H1 (cell line): ENCODE data around the gene SEC14L6. TPM values are rescaled to one million over a fixed set of nuclear protein-coding genes. Genes with fewer than 3 reads are reported as not detected.

ENCODE experiments used
- CTCF ChIA-PET: fragments of 300-600 bp; sonication (Branson Sonifier 250); formaldehyde crosslinking; loops from one replicate; lab custom pipeline; 2021; ENCODE audit not compliant: partially characterized antibody; lab: Charles Lee
- POLR2A ChIA-PET: fragments of 300-600 bp; sonication (Branson Sonifier 250); formaldehyde crosslinking; loops from one replicate; lab custom pipeline; 2021; ENCODE audit warnings: inconsistent platforms; ENCODE audit not compliant: partially characterized antibody; lab: Charles Lee
- DNase-seq, 2 experiments: peaks; one replicate each; pipeline versions ENCODE4 v3.0.0 to v3.0.0-alpha.2; 2010 to 2022; ENCODE audit warnings: low spot score in 2 of 2, low read depth in 1 of 2, mixed read lengths in 1 of 2
- FAIRE-seq: peaks from 2 replicates; lab custom pipeline; 2011; peaks lifted over from hg19 to GRCh38; lab: Jason Lieb, UNC
- H2AFZ ChIP-seq: 2 replicates; pipeline ENCODE4 v1.8.1; 2012; ENCODE audit warnings: low read length, inconsistent platforms
- H2AK5ac ChIP-seq: 2 replicates; pipeline ENCODE4 v1.6.1; 2013; ENCODE audit warnings: low read depth, low read length
- H2BK120ac ChIP-seq: replicated peaks from 2 replicates; pipeline ENCODE3; 2013; ENCODE audit warnings: low read depth, low read length, inconsistent platforms
- H2BK12ac ChIP-seq: 2 replicates; pipeline ENCODE4 v1.6.1; 2013; ENCODE audit warnings: low read depth, low read length
- H2BK15ac ChIP-seq: 2 replicates; pipeline ENCODE4 v1.6.1; 2013; ENCODE audit warnings: low read length
- H2BK20ac ChIP-seq: 2 replicates; pipeline ENCODE4 v1.6.1; 2013; ENCODE audit warnings: low read length
- H2BK5ac ChIP-seq: 2 replicates; pipeline ENCODE4 v1.6.1; 2013; ENCODE audit warnings: low read depth, low read length
- H3K14ac ChIP-seq: 2 replicates; pipeline ENCODE4 v1.6.1; 2013; ENCODE audit warnings: inconsistent platforms; ENCODE audit not compliant: insufficient read length
- H3K18ac ChIP-seq: 2 replicates; pipeline ENCODE4 v1.6.1; 2013; ENCODE audit warnings: low read length; ENCODE audit errors: extremely low read depth
- H3K23ac ChIP-seq: 2 replicates; pipeline ENCODE4 v1.6.1; 2013; ENCODE audit warnings: inconsistent platforms; ENCODE audit not compliant: insufficient read length
- H3K23me2 ChIP-seq: 2 replicates; pipeline ENCODE4 v1.6.1; 2013; ENCODE audit warnings: low read depth, low read length
- H3K27ac ChIP-seq: 2 replicates; pipeline ENCODE4 v1.6.1; 2011; ENCODE audit warnings: low read depth, low read length, inconsistent platforms
- H3K27me3 ChIP-seq, 4 experiments: replicated peaks in 1 of 4; 1 replicate in 1 of 4; 2 replicates in 3 of 4; pipeline versions ENCODE4 v1.6.1 to v1.8.1; 2011 to 2013; ENCODE audit warnings: low read length in 3 of 4, mild to moderate bottlenecking in 3 of 4, inconsistent platforms in 2 of 4, mixed read lengths in 2 of 4, moderate library complexity in 1 of 4; ENCODE audit not compliant: control insufficient read depth in 3 of 4, insufficient read depth in 3 of 4; ENCODE audit errors: extremely low read depth in 1 of 4
- H3K36me3 ChIP-seq, 4 experiments: 2 replicates each; pipeline versions ENCODE4 v1.6.1 to v1.8.1; 2011 to 2013; ENCODE audit warnings: mild to moderate bottlenecking in 4 of 4, low read length in 3 of 4, moderate library complexity in 2 of 4, control low read depth in 1 of 4, inconsistent platforms in 1 of 4; ENCODE audit not compliant: insufficient read depth in 4 of 4, control insufficient read depth in 2 of 4
- H3K4ac ChIP-seq: replicated peaks from 2 replicates; pipeline ENCODE3; 2013; ENCODE audit warnings: low read length, low read depth, mixed read lengths, inconsistent platforms; ENCODE audit not compliant: insufficient read length
- H3K4me1 ChIP-seq, 4 experiments: replicated peaks in 1 of 4; 1 replicate in 1 of 4; 2 replicates in 3 of 4; pipeline versions ENCODE4 v1.6.1 to v1.8.1; 2011 to 2013; ENCODE audit warnings: low read length in 3 of 4, inconsistent platforms in 2 of 4, mixed read lengths in 1 of 4; ENCODE audit not compliant: insufficient read depth in 4 of 4, control insufficient read depth in 3 of 4
- H3K4me2 ChIP-seq, 2 experiments: 2 replicates each; pipeline versions ENCODE4 v1.6.1 to v1.8.1; 2011 to 2013; ENCODE audit warnings: low read depth in 2 of 2, low read length in 2 of 2, control low read depth in 1 of 2, inconsistent platforms in 1 of 2, mild to moderate bottlenecking in 1 of 2; ENCODE audit not compliant: insufficient read depth in 1 of 2
- H3K4me3 ChIP-seq, 4 experiments: fragments of 200-600, 300-600 bp in 1 of 4; sonication (generic), shearing (Covaris generic), sonication (Bioruptor Twin) in 1 of 4; 2 replicates each; pipeline versions ENCODE4 v1.5.1 to v1.8.1; 2011 to 2016; ENCODE audit warnings: low read length in 4 of 4, low read depth in 3 of 4, control low read depth in 2 of 4, inconsistent platforms in 2 of 4, mild to moderate bottlenecking in 2 of 4, mixed read lengths in 1 of 4, moderate library complexity in 1 of 4; ENCODE audit not compliant: insufficient read depth in 2 of 4; ENCODE audit errors: extremely low read depth in 1 of 4
- H3K56ac ChIP-seq: replicated peaks from 2 replicates; pipeline ENCODE3; 2013; ENCODE audit warnings: low read depth, mild to moderate bottlenecking, mixed read lengths, low read length, inconsistent platforms; ENCODE audit not compliant: insufficient read length
- H3K79me1 ChIP-seq: 2 replicates; pipeline ENCODE4 v1.6.1; 2013; ENCODE audit warnings: low read depth, low read length, control low read depth
- H3K79me2 ChIP-seq, 2 experiments: 2 replicates each; pipeline versions ENCODE4 v1.6.1 to v1.8.1; 2012 to 2013; ENCODE audit warnings: low read length in 2 of 2, mild to moderate bottlenecking in 2 of 2, inconsistent platforms in 1 of 2; ENCODE audit not compliant: insufficient read depth in 2 of 2, control insufficient read depth in 1 of 2
- H3K9ac ChIP-seq, 4 experiments: replicated peaks in 1 of 4; 1 replicate in 1 of 4; 2 replicates in 3 of 4; pipeline versions ENCODE4 v1.6.1 to v1.8.1; 2011 to 2013; ENCODE audit warnings: low read depth in 3 of 4, low read length in 3 of 4, control low read depth in 2 of 4, mild to moderate bottlenecking in 2 of 4, moderate library complexity in 2 of 4, inconsistent platforms in 1 of 4; ENCODE audit errors: extremely low read depth in 1 of 4
- H3K9me3 ChIP-seq, 2 experiments: 2 replicates each; pipeline versions ENCODE4 v1.6.1 to v1.8.1; 2012 to 2013; ENCODE audit warnings: mild to moderate bottlenecking in 2 of 2, moderate library complexity in 2 of 2, control low read depth in 1 of 2, inconsistent platforms in 1 of 2, low read depth in 1 of 2, low read length in 1 of 2, mixed read lengths in 1 of 2; ENCODE audit not compliant: insufficient read depth in 2 of 2
- H4K20me1 ChIP-seq, 2 experiments: replicated peaks in 1 of 2; 2 replicates each; pipeline versions ENCODE3 to v1.8.1; 2011 to 2013; ENCODE audit warnings: inconsistent platforms in 2 of 2, low read length in 2 of 2, mild to moderate bottlenecking in 1 of 2; ENCODE audit not compliant: insufficient read depth in 2 of 2, control insufficient read depth in 1 of 2
- H4K5ac ChIP-seq: 2 replicates; pipeline ENCODE4 v1.6.1; 2013; ENCODE audit warnings: low read length, low read depth, mixed read lengths, inconsistent platforms; ENCODE audit not compliant: insufficient read length
- H4K8ac ChIP-seq: 2 replicates; pipeline ENCODE4 v1.8.0; 2013; ENCODE audit warnings: mild to moderate bottlenecking, moderate library complexity, low read length, inconsistent platforms; ENCODE audit not compliant: insufficient read depth; ENCODE audit errors: extremely low read depth
- H4K91ac ChIP-seq: replicated peaks from 2 replicates; pipeline ENCODE3; 2013; ENCODE audit warnings: low read length, mixed read lengths, inconsistent platforms; ENCODE audit not compliant: insufficient read length
- ATF2 ChIP-seq: IDR thresholded peaks from 2 replicates; pipeline ENCODE4 v1.6.1; 2012; ENCODE audit warnings: low read length, inconsistent platforms
- EP300 ChIP-seq, 2 experiments: IDR thresholded peaks; 1 replicate in 1 of 2; 2 replicates in 1 of 2; pipeline ENCODE4 v1.6.1; 2011 to 2012; ENCODE audit warnings: low read depth in 2 of 2, low read length in 2 of 2, mild to moderate bottlenecking in 2 of 2, borderline replicate concordance in 1 of 2, inconsistent platforms in 1 of 2, moderate library complexity in 1 of 2
- EZH2 ChIP-seq: fragments of 200-600 bp; sonication (generic); IDR thresholded peaks from 2 replicates; pipeline ENCODE4 v1.7.1; 2012; ENCODE audit warnings: low read depth, mild to moderate bottlenecking, moderate library complexity, low read length, inconsistent platforms; ENCODE audit not compliant: severe bottlenecking
- HDAC2 ChIP-seq, 2 experiments: fragments of 300-600 bp in 1 of 2; sonication (generic) in 1 of 2; IDR thresholded peaks; 2 replicates each; pipeline ENCODE4 v1.6.1; 2011 to 2012; ENCODE audit warnings: low read depth in 2 of 2, low read length in 2 of 2, mild to moderate bottlenecking in 2 of 2, moderate library complexity in 2 of 2, borderline replicate concordance in 1 of 2, inconsistent platforms in 1 of 2
- RBBP5 ChIP-seq: IDR thresholded peaks from 2 replicates; pipeline ENCODE4 v1.7.1; 2012; ENCODE audit warnings: low read depth, mild to moderate bottlenecking, inconsistent platforms, low read length, moderate library complexity, borderline replicate concordance
- RXRA ChIP-seq: IDR thresholded peaks from 2 replicates; pipeline ENCODE4 v1.6.1; 2011; ENCODE audit warnings: low read depth, mild to moderate bottlenecking, low read length, moderate library complexity; ENCODE audit not compliant: insufficient read depth
- SIX5 ChIP-seq: IDR thresholded peaks from 2 replicates; pipeline ENCODE4 v1.6.1; 2011; ENCODE audit warnings: mild to moderate bottlenecking, low read depth, low read length
- SRF ChIP-seq: IDR thresholded peaks from 2 replicates; pipeline ENCODE4 v1.6.1; 2011; ENCODE audit warnings: mild to moderate bottlenecking, low read depth, low read length, moderate library complexity
- WGBS, 2 experiments: shearing (Covaris generic) in 1 of 2; methylation state at CpG; one replicate each; pipeline versions ENCODE4 v1.1.6 to v1.1.7; 2013 to 2015; ENCODE audit warnings: low lambda C conversion rate in 2 of 2, mixed read lengths in 2 of 2, inconsistent platforms in 1 of 2, low coverage in 1 of 2, missing lambda C conversion rate in 1 of 2; ENCODE audit not compliant: insufficient replicate concordance in 2 of 2, insufficient coverage in 1 of 2, insufficient read length in 1 of 2; ENCODE audit errors: extremely low coverage in 1 of 2, missing lambda C conversion rate in 1 of 2; 5-methylcytosine and 5-hydroxymethylcytosine counted together
- polyA plus RNA-seq, 7 experiments: library from polyadenylated mRNA; depleted of rRNA in 3 of 7; stranded (reverse) in 5 of 7; unstranded in 2 of 7; fragments of >200 nt in 5 of 7; fragments of 200-250 nt in 2 of 7; gene quantifications; 1 replicate in 5 of 7; 2 replicates in 1 of 7; 4 replicates in 1 of 7; pipeline versions ENCODE4 v1.2.1 to v1.2.3, GENCODE V29; 2011 to 2013; ENCODE audit warnings: missing spikeins in 2 of 7, mixed read lengths in 2 of 7
- total RNA-seq: library from RNA; stranded (reverse); fragmentation: NEBNext Ultra II Directional; extraction: Animal tissue kit (Norgen Biotek cat#: 25700); gene quantifications from 2 replicates; pipeline ENCODE4 v1.2.1, GENCODE V29; 2021

SEC14L6 gene
- total and polyA plus RNA-seq, 2 of the 8 experiments (the other 6 are each of a cell fraction or from before 2014, with no cell fraction given): 0.63 to 2.1 TPM

GRCh38 chr22:30564045-30564760 lies 17.7 kb upstream of the SEC14L6 start:
- Histone ChIP-seq H3K27ac (no peak overlapping the region; the same call in 1 of the 2 replicates), H2BK5ac (peak overlapping the region; percentile 52; the same call in 1 of the 2 replicates), H3K18ac (no peak overlapping the region), H3K56ac (no peak overlapping the region), H2AFZ (no peak overlapping the region), H2BK120ac (no peak overlapping the region), H2BK15ac (0 out of 2 replicates have a peak overlapping the region, but pooled peaks have one; percentile 40), H3K79me1 (no peaks in the 10 kb centered on the region), H3K23me2 (no peaks in the 10 kb centered on the region; the same call in 1 of the 2 replicates), H4K91ac (peak overlapping the region; percentile 87), H2AK5ac (peak overlapping the region; percentile 82; the same call in 1 of the 2 replicates), H3K23ac (no peak overlapping the region), H2BK20ac (0 out of 2 replicates have a peak overlapping the region, but pooled peaks have one; percentile 18), H4K8ac (no peak overlapping the region; the same call in 1 of the 2 replicates), H3K4me2 (no peak overlapping the region), H2BK12ac (peak overlapping the region; percentile 50; the same call in 1 of the 2 replicates), H3K9me3 (no peaks in the 10 kb centered on the region), H3K4me3 (no peak overlapping the region), H3K4me1 (peaks cover 0 to 25% (median 12%) of the 10 kb centered on the region in 4 experiments; a peak in 6 of 7 replicates), H3K79me2 (no peaks in the 10 kb centered on the region), H3K36me3 (no peaks in the 10 kb centered on the region), H4K5ac (no peak overlapping the region), H4K20me1 (peaks cover 0 to 2% of the 10 kb centered on the region in 2 experiments), H3K27me3 (no peaks in the 10 kb centered on the region), H3K14ac (no peak overlapping the region), H3K9ac (no peak overlapping the region), H3K4ac (peak overlapping the region; percentile 87)
- ChIA-PET POLR2A (interaction anchor here (0.8 to 2.2 kb wide), 6 partner anchors 12 to 238 kb away, joined by 3 to 10 read pairs (median 4); partner anchors contain the start of gene TCN2), CTCF (interaction anchor here (1.0 to 2.7 kb wide), 6 partner anchors 9 to 327 kb away, joined by 3 to 9 read pairs (median 3); no protein-coding TSS in a partner anchor)
- 84% methylated on average over 8 of the region's 8 CpGs; no CpG with 5 or more reads in 1 of the 2 experiments for WGBS, 2 experiments
- FAIRE-seq: peak; percentile 42
- no peak for DNase-seq
- TF ChIP-seq ATF2 (no peak), HDAC2 (IDR thresholded peaks at IDR 0.05; ENCODE audit: borderline replicate concordance in 1 of 2, low read depth in 2 of 2, low read length in 2 of 2) (no peak), EP300 (IDR thresholded peaks at IDR 0.05; ENCODE audit: borderline replicate concordance in 1 of 2, low read depth in 2 of 2, low read length in 2 of 2) (no peak), EZH2 (no peak), RBBP5 (no peak), SRF (no peak), SIX5 (no peak), RXRA (no peak)
